Endothelial cell (in vitro differentiated cells): ENCODE measurements around the gene CCDC144A. TPM values are rescaled to one million over a fixed set of nuclear protein-coding genes. Genes with fewer than 3 reads are reported as not detected.
"Not testable (repeated sequence)": the region's sequence is repeated elsewhere in the genome, so short reads cannot be mapped to it uniquely, and the experiment has no call there.

Source experiments
- DNase-seq: peaks from one replicate; pipeline ENCODE4 v3.0.0; 2021; ENCODE audit warnings: low spot score
- H3K27ac Mint-ChIP-seq: one replicate; pipeline ENCODE4 v1.8.0; 2021; ENCODE audit warnings: mixed read lengths, inconsistent platforms; ENCODE audit not compliant: unreplicated experiment
- H3K27me3 Mint-ChIP-seq: one replicate; pipeline ENCODE4 v1.8.0; 2021; ENCODE audit warnings: mild to moderate bottlenecking, moderate library complexity, mixed read lengths, inconsistent platforms; ENCODE audit not compliant: unreplicated experiment
- H3K36me3 Mint-ChIP-seq: one replicate; pipeline ENCODE4 v1.8.0; 2021; ENCODE audit warnings: mild to moderate bottlenecking, low read depth, mixed read lengths, inconsistent platforms; ENCODE audit not compliant: unreplicated experiment
- H3K4me1 Mint-ChIP-seq: one replicate; pipeline ENCODE4 v1.8.0; 2021; ENCODE audit warnings: mild to moderate bottlenecking, mixed read lengths, inconsistent platforms; ENCODE audit not compliant: unreplicated experiment
- H3K4me3 Mint-ChIP-seq: one replicate; pipeline ENCODE4 v1.8.0; 2021; ENCODE audit warnings: mild to moderate bottlenecking, mixed read lengths, inconsistent platforms; ENCODE audit not compliant: unreplicated experiment
- H3K9me3 Mint-ChIP-seq: one replicate; pipeline ENCODE4 v1.8.0; 2021; ENCODE audit warnings: mixed read lengths, inconsistent platforms; ENCODE audit not compliant: unreplicated experiment
- total RNA-seq: library from RNA; stranded (reverse); fragmentation: NEBNext Ultra II Directional; extraction: Animal tissue kit (Norgen Biotek cat#: 25700); gene quantifications from one replicate; pipeline ENCODE4 v1.2.1, GENCODE V29; 2021; ENCODE audit not compliant: unreplicated experiment

CCDC144A gene
- total RNA-seq, 1 donor from 2014 or later, result 0.90 TPM

DNA sequence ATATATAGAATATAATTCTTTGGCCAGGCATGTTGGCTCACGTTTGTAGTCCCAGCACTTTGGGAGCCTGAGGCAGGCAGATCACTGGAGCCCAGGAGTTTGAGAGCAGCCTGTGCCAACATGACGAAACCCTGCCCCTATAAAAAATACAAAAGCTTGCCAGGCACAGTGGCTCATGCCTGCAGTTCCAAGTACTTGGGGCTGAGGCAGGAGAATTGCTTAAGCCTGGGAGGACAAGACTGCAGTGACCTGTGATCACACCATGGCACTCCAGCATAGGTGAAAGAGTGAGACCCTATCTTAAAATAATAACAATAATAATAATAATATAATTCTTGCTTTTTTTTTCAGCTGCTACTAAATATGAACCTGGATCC is 83.1 kb downstream of the CCDC144A start:
- not testable (repeated sequence) for H3K4me1 Mint-ChIP-seq, H3K9me3 Mint-ChIP-seq, DNase-seq, H3K27me3 Mint-ChIP-seq, H3K36me3 Mint-ChIP-seq, H3K27ac Mint-ChIP-seq, H3K4me3 Mint-ChIP-seq

DNA sequence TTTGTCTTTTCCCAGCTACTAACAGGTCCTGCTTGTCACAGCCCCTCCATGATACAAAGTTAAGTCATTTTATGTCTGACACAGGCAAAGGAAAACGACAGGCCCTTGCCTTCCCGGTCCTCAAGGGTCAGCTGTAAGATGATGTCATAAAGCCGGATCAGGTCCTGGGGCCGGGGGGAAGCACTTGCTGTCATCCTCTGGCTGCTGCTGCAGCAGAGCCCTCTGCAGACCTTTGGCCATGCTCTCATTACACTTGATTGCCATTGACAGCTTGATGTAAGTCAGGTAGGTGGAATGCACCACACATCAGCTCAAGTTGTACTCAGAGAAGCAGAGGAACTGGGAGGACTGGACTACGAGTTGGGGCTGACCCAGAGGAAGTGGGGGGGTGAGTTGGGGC is 97.8 kb downstream of the CCDC144A start:
- not testable (repeated sequence) for H3K4me1 Mint-ChIP-seq, H3K27ac Mint-ChIP-seq, H3K9me3 Mint-ChIP-seq, H3K36me3 Mint-ChIP-seq, H3K27me3 Mint-ChIP-seq, DNase-seq, H3K4me3 Mint-ChIP-seq

DNA sequence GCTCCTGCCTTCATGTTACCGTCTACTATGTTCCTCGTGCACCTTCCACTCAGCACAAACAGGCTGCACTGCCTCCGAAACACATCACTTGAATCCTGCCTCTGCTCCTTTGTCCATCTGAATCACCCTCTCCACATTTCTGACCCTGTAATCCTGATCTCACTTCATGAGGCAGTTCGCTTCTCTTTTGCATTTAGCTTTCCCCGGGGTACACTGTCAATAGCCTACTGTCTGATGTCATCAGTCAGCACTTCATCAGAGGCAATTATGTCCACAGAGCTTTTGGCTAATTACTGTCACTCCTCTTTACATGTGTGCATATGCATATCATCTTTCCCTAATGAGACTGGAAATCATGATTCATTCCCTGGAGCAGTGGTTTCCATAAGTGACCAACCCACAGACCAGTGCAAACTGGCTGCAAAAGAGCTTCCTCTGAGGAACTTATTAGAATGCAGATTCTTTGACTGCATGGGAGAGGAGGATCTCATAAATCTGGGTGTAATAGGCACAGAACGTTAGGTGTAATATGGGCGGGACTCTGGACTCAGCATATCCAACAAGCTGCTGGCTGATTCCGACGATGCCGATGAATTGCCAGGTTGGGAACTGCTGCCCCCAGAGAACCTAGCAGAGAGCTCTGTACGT is 99.0 kb downstream of the CCDC144A start:
- H3K27me3 Mint-ChIP-seq, H3K4me1 Mint-ChIP-seq, H3K36me3 Mint-ChIP-seq, H3K9me3 Mint-ChIP-seq, H3K27ac Mint-ChIP-seq, H3K4me3 Mint-ChIP-seq, DNase-seq: not testable (repeated sequence)

DNA sequence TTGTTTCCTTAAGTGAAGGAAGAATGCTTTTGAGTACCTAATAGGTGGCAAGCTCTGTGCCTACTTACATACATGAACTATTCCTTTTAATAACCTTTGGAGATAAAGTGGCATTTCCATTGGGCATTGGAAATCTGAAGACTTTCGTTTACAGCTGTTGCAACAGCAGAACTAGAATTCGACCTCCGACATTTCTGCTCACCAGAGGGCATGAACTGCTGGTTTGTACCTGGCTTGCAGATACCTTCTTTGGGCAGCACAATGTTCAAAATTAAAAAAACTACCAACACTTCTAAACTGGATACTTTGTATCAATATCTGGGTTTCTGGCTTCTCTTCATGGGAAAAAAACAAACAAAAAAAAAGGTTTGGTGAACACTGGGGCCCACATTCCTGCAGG is 99.6 kb downstream of the CCDC144A start:
- H3K36me3 Mint-ChIP-seq, H3K27ac Mint-ChIP-seq, H3K9me3 Mint-ChIP-seq, H3K4me1 Mint-ChIP-seq, H3K27me3 Mint-ChIP-seq, DNase-seq, H3K4me3 Mint-ChIP-seq: not testable (repeated sequence)

DNA sequence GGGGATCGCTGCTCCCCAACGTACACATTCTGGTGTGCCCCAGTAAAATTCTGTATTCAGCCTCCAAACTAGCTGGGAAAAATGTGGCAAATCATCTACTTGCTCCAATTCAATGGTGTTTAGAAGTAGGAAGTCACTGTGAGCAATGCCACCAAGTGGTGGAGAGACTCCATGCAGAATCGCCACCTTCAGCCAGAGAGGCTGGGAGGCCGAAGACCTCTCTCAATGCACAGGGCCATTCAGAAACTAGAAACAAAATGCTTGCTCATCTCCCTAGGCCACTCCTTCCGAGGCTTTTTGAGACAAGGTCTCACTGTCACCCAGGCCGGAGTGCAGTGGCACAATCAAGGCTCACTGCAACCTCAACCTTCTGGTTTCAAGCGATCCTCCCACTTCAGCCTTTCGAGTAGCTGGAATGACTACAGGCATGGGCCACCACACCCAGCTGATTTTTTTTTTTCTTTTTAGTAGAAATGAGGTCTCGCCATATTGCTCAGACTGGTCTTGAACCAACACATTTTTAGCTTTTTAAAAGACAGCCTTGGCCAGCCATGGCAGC is 100.4 kb downstream of the CCDC144A start:
- not testable (repeated sequence) for H3K4me3 Mint-ChIP-seq, DNase-seq, H3K27ac Mint-ChIP-seq, H3K27me3 Mint-ChIP-seq, H3K9me3 Mint-ChIP-seq, H3K36me3 Mint-ChIP-seq, H3K4me1 Mint-ChIP-seq

DNA sequence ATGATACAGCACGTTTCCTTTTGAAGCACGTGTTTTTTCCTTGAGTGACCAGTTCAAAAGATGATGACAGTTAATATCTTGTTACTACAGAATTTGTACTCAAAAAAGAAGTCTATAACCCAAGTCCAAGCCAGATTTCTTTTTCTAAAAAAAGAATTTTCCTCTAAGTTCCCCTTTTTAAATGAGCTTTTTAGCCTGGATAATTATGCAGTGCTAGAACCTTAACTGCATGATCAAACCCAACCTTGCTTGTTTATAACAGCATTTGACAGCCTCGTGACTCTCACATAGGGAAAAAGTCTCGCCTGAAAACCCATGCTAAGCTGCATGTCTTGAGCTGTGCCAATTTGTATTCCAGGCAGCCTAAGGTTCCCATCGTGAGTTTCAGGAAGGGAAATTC is 104.2 kb downstream of the CCDC144A start:
- not testable (repeated sequence) for H3K27ac Mint-ChIP-seq, H3K27me3 Mint-ChIP-seq, H3K36me3 Mint-ChIP-seq, H3K9me3 Mint-ChIP-seq, H3K4me3 Mint-ChIP-seq, DNase-seq, H3K4me1 Mint-ChIP-seq

DNA sequence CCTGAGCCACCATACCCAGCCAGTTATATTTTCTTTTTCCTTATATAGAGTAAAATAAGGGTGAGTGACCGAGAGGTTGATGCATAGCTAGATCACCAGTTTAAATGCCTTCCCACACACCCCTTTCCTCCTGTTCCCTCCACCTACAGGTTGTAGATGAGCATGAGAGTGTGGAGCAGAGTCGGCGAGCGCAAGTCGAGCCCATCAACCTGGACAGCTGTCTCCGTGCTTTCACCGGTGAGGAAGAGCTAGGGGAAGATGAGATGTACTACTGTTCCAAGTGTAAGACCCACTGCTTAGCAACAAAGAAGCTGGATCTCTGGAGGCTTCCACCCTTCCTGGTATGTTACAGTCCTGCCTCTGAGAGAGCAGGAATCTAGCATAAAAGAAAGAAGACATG is 105.9 kb downstream of the CCDC144A start:
- H3K9me3 Mint-ChIP-seq, DNase-seq, H3K4me3 Mint-ChIP-seq, H3K4me1 Mint-ChIP-seq, H3K27me3 Mint-ChIP-seq, H3K27ac Mint-ChIP-seq, H3K36me3 Mint-ChIP-seq: not testable (repeated sequence)

DNA sequence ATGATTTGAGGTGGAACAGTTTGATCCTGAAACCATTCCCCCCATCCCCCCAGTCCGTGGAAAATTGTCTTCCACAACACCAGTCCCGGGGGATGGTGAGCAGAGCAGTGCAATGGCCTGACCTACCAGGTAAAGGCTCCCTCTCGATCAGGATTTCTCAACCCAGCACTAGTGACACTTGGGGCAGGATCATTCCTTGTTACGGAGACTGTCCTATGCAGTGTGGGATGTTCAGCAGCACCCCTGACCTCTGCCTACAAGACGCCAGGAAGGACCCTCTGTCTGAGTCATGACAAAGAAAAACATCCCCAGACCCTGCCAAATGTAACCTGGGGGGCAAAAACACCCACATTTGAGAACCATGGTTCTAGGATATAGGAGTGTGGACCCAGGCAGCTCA is 114.8 kb downstream of the CCDC144A start:
- not testable (repeated sequence) for H3K27me3 Mint-ChIP-seq, H3K36me3 Mint-ChIP-seq, DNase-seq, H3K4me3 Mint-ChIP-seq, H3K4me1 Mint-ChIP-seq, H3K27ac Mint-ChIP-seq, H3K9me3 Mint-ChIP-seq

DNA sequence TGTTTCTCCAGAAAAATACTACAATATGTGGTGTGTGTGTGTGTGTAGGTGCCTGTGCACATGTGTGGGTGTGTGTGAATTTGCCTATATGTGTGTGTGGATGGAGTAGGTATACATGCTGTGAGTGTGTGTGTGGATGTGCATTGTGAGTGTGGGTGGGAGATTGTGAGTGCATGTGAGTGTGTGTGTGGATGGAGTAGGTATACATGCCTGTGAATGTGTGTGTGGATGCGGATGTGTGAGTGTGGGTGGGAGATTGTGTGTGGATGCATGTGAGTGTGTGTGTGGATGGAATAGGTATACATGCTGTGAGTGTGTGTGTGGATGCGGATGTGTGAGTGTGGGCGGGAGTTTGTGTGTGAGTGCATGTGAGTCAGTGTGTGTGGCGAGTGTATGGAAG is 116.6 kb downstream of the CCDC144A start:
- not testable (repeated sequence) for H3K27ac Mint-ChIP-seq, H3K9me3 Mint-ChIP-seq, H3K4me3 Mint-ChIP-seq, H3K36me3 Mint-ChIP-seq, DNase-seq, H3K4me1 Mint-ChIP-seq, H3K27me3 Mint-ChIP-seq

DNA sequence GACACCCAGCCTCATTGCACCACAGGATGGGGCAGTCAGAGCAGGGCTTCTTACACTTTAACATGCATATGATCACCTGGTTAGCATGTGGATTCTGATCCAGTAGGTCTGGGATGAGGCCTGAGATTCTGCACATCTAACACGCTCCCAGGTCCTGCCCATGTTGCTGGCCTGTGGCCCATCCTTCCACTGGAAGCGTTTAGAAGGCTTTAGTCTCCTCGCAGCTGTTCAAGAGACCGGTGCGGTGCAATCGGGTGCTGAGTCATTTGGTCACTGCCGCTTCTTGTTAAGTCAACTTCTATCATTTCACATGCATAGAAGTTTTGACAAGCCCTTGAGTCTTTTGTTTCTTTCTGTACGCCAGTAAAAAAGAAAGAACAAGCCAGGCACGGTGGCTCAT is 117.6 kb downstream of the CCDC144A start:
- not testable (repeated sequence) for H3K27me3 Mint-ChIP-seq, H3K27ac Mint-ChIP-seq

DNA sequence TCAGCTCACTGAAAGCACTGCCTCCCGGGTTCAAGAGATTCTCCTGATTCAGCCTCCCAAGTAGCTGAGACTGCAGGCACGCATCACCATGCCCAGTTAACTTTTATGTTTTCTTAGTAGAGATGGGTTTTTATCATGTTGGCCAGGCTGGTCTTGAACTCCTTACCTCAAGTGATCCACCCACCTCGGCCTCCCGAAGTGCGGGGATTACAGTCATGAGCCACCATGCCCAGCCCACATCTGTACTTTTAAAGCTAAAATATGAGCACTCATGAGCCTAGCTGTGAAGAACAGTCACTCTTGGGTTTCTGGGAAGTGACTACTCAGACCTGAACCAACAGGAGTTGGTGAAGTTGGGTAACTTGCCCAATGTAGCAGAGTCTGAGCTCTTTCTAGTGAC is 120.2 kb downstream of the CCDC144A start:
- not testable (repeated sequence) for H3K27me3 Mint-ChIP-seq, H3K36me3 Mint-ChIP-seq, H3K27ac Mint-ChIP-seq, DNase-seq, H3K4me3 Mint-ChIP-seq, H3K9me3 Mint-ChIP-seq, H3K4me1 Mint-ChIP-seq

More for the DNA sequence above, 117.6 kb downstream of the CCDC144A start:
- DNase-seq, H3K4me1 Mint-ChIP-seq, H3K9me3 Mint-ChIP-seq, H3K36me3 Mint-ChIP-seq, H3K4me3 Mint-ChIP-seq: not testable (repeated sequence)

DNA sequence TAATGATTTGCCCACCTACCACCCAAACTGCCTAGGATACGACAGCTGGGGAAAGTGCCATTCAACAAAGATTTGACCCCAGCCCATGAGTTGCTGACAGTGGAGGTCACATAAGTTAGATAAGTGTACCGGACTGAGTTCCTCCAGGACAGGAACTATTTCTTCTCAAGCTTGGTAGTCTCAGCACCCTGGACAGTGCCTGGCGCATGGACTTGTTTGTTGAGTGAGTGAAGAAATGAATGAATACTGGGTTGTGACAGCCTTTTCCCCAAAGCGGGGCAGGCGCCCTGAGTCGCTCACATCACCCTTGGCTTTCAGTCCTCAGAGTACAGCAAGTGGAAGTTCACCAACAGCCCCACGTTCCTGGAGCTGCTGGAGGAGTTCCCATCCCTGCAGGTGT is 122.1 kb downstream of the CCDC144A start:
- H3K27ac Mint-ChIP-seq, H3K27me3 Mint-ChIP-seq, H3K36me3 Mint-ChIP-seq, H3K9me3 Mint-ChIP-seq, H3K4me3 Mint-ChIP-seq, H3K4me1 Mint-ChIP-seq: not testable (repeated sequence)
- DNase-seq, result peak; percentile 55
